Smooth muscle cell (in vitro differentiated cells): ENCODE results near the gene TIRAP. TPM values are rescaled to one million over a fixed set of nuclear protein-coding genes. Genes with fewer than 3 reads are reported as not detected.
A peak's percentile ranks its signal among the peaks of the same experiment; 100 is the strongest.

Source experiments
- DNase-seq: peaks from one replicate; lab custom pipeline; 2025; ENCODE audit not compliant: unreplicated experiment; lab: John Stamatoyannopoulos, UW
- H2AFZ ChIP-seq: fragments of 200-600 bp; sonication (generic); 2 replicates; pipeline ENCODE4 v1.6.0; 2016; ENCODE audit warnings: antibody characterized with exemption, low read depth, mild to moderate bottlenecking
- H3F3A ChIP-seq: fragments of 200-600 bp; sonication (generic); 2 replicates; pipeline ENCODE4 v1.6.0; 2017; ENCODE audit warnings: antibody characterized with exemption, low read depth
- H3K27ac ChIP-seq: fragments of 200-600 bp; sonication (generic); 2 replicates; pipeline ENCODE4 v1.5.1; 2016; ENCODE audit warnings: low read depth, mild to moderate bottlenecking
- H3K27me3 ChIP-seq: fragments of 200-600 bp; sonication (generic); 2 replicates; pipeline ENCODE4 v1.6.1; 2016; ENCODE audit warnings: low read depth, mild to moderate bottlenecking
- H3K36me3 ChIP-seq: fragments of 200-600 bp; sonication (generic); 2 replicates; pipeline ENCODE4 v1.5.1; 2016; ENCODE audit warnings: low read depth
- H3K4me1 ChIP-seq: fragments of 200-600 bp; sonication (generic); 2 replicates; pipeline ENCODE4 v1.5.1; 2016; ENCODE audit warnings: low read depth
- H3K4me2 ChIP-seq: fragments of 200-600 bp; sonication (generic); 2 replicates; pipeline ENCODE4 v1.6.0; 2016; ENCODE audit warnings: mild to moderate bottlenecking
- H3K4me3 ChIP-seq: fragments of 200-600 bp; sonication (generic); 2 replicates; pipeline ENCODE4 v1.5.1; 2016; ENCODE audit warnings: mild to moderate bottlenecking
- H3K79me2 ChIP-seq: fragments of 200-600 bp; sonication (generic); 2 replicates; pipeline ENCODE4 v1.6.0; 2016; ENCODE audit warnings: low read depth, mild to moderate bottlenecking
- H3K9ac ChIP-seq: fragments of 200-600 bp; sonication (generic); 2 replicates; pipeline ENCODE4 v1.6.0; 2016; ENCODE audit warnings: low read depth
- H3K9me3 ChIP-seq: fragments of 200-600 bp; sonication (generic); replicated peaks from 2 replicates; pipeline ENCODE4 v1.5.1; 2016; ENCODE audit warnings: low read depth
- H4K20me1 ChIP-seq: fragments of 200-600 bp; sonication (generic); 2 replicates; pipeline ENCODE4 v1.6.0; 2016; ENCODE audit warnings: low read depth
- WGBS: methylation state at CpG from one replicate; pipeline ENCODE4 v1.1.7; 2016; ENCODE audit warnings: low lambda C conversion rate; 5-methylcytosine and 5-hydroxymethylcytosine counted together
- polyA plus RNA-seq: library from polyadenylated mRNA; unstranded; fragments of >200 nt; fragmentation: Nextera tagmentation; extraction: Ambion mirVana; gene quantifications from 2 replicates; pipeline ENCODE4 v1.2.1, GENCODE V29; 2016
- total RNA-seq: library from RNA; depleted of rRNA; stranded (reverse); fragments of >200 nt; gene quantifications from 2 replicates; pipeline ENCODE4 v1.2.3, GENCODE V29; 2014
- TF ChIP-seq, protein P1 (sequence below): fragments of 200-600 bp; sonication (generic); IDR thresholded peaks from 2 replicates; pipeline ENCODE4 v1.5.1; 2017; ENCODE audit warnings: borderline replicate concordance, mild to moderate bottlenecking, antibody characterized with exemption; ENCODE audit not compliant: insufficient read depth, poor library complexity, severe bottlenecking

TIRAP gene
- total and polyA plus RNA-seq, 2 experiments from 2014 or later: 2.9 to 3.7 TPM

DNA sequence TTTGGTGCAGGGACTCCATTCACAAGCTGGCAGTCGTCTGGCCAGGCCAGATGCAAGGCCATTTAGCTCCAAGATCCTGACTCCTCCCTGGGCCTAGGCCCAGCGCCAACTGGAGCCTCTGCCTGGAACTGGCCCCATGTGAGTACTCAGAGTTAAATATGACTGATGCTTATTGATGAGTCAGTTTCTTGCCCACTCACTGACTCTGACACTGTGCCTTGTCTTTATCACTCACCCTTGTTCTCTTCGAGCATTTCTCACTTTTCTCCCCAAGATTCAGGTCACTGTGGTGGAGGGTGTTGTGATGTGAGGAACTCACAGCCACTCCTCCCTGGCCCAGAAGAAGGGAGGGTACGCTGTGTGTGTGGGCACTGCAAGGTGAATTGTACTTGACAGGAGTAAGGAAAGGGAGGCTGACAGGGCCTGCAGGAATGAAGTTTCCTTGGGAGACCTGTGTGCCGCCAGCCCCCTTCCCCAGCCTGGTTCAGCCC is 49.4 kb downstream of the TIRAP start:
- TF ChIP-seq, protein P1, sequence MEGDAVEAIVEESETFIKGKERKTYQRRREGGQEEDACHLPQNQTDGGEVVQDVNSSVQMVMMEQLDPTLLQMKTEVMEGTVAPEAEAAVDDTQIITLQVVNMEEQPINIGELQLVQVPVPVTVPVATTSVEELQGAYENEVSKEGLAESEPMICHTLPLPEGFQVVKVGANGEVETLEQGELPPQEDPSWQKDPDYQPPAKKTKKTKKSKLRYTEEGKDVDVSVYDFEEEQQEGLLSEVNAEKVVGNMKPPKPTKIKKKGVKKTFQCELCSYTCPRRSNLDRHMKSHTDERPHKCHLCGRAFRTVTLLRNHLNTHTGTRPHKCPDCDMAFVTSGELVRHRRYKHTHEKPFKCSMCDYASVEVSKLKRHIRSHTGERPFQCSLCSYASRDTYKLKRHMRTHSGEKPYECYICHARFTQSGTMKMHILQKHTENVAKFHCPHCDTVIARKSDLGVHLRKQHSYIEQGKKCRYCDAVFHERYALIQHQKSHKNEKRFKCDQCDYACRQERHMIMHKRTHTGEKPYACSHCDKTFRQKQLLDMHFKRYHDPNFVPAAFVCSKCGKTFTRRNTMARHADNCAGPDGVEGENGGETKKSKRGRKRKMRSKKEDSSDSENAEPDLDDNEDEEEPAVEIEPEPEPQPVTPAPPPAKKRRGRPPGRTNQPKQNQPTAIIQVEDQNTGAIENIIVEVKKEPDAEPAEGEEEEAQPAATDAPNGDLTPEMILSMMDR: no peak
- Histone ChIP-seq H3K4me1 (peaks cover 12% of the 10 kb centered on the region), H4K20me1 (no peaks in the 10 kb centered on the region), H3K9ac (peak overlapping the region; percentile 20), H3K27ac (peak overlapping the region; percentile 92), H3K4me2 (peak overlapping the region; percentile 32), H2AFZ (no peak overlapping the region), H3K27me3 (no peaks in the 10 kb centered on the region), H3K4me3 (no peak overlapping the region), H3K79me2 (no peaks in the 10 kb centered on the region), H3F3A (peaks cover 27% of the 10 kb centered on the region), H3K36me3 (no peaks in the 10 kb centered on the region), H3K9me3 (no peaks in the 10 kb centered on the region)
- WGBS: 36% methylated on average over 5 of the region's 5 CpGs
- DNase-seq: no peak

DNA sequence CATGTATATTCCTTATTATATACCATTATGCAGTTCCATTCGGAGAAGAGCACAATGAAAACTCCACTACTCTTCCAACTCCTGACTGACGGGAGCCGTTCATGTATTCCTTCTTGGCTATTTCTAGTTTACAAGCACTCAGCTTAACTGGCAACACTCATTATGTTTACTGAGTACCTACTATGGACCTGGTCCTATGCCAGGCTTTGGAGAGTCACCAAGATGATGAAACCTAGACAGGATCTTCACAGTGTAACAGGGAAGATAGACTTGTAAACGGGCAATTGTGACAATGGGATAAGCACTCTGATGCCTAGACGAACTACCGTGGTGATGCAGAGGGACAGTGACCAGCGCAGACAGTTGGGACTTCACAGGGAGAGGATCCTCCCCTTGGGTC is 50.2 kb downstream of the TIRAP start:
- DNase-seq: no peak
- H3K9me3 ChIP-seq: no peaks in the 10 kb centered on the region
- no peaks in the 10 kb centered on the region for H3K27me3 ChIP-seq
- peak overlapping the region; percentile 92 for H3K27ac ChIP-seq
- WGBS: 81% methylated on average over 7 of the region's 7 CpGs
- H3K4me1 ChIP-seq: peaks cover 13% of the 10 kb centered on the region
- H3K9ac ChIP-seq: no peak overlapping the region
- TF ChIP-seq, protein P1: no peak
- peaks cover 27% of the 10 kb centered on the region for H3F3A ChIP-seq
- H3K36me3 ChIP-seq: no peaks in the 10 kb centered on the region
- no peak overlapping the region for H2AFZ ChIP-seq
- no peak overlapping the region for H3K4me3 ChIP-seq
- H3K4me2 ChIP-seq: no peak overlapping the region
- H4K20me1 ChIP-seq: no peaks in the 10 kb centered on the region
- no peaks in the 10 kb centered on the region for H3K79me2 ChIP-seq

DNA sequence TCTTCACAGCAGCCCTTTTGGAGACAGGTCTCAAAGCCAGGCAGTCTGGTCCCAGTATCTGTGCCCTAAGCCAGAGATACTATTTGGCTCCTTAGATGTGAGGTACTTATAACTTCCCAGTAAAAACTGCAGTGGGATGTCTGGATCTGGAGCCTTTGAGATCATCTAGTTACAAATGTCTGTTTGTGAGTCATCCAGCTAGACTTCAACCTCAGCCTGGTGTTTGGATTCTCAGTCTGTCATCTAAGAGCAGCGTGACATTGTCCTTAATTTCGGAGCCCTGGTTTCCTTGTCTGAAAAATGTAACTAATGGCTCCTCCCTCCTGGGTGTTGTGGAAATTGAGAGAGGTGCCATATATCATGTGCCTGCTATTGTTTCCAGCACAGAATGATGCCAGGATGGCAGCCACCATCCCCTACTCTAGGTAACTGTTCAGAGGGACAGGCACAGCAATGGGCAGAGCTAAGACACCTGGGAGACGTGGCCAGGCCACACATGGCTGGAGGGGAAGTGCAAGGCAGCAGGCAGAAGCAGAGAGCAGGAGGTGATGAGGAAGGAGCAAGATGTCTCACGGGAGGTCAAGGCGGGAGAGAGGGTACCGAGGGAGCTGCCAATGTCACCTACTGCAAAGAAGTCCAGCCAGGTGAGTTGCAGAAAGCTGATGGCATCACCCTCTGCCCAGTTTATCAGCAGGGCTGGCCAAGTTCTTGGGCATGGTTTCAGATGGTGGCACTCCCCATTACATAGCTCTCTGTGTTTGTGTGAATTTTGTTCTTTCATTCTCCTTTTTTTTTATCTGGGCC is 52.0 kb downstream of the TIRAP start:
- Histone ChIP-seq H3K9me3 (no peaks in the 10 kb centered on the region), H3K4me1 (peaks cover 17% of the 10 kb centered on the region), H4K20me1 (no peaks in the 10 kb centered on the region), H3F3A (peaks cover 27% of the 10 kb centered on the region), H3K9ac (no peak overlapping the region), H3K4me3 (no peak overlapping the region), H2AFZ (no peak overlapping the region), H3K36me3 (no peaks in the 10 kb centered on the region), H3K27ac (peak overlapping the region; percentile 92), H3K27me3 (no peaks in the 10 kb centered on the region), H3K4me2 (peak overlapping the region; percentile 45), H3K79me2 (no peaks in the 10 kb centered on the region)
- no peak for DNase-seq
- TF ChIP-seq, protein P1: no peak
- WGBS: 53% methylated on average over 6 of the region's 6 CpGs

DNA sequence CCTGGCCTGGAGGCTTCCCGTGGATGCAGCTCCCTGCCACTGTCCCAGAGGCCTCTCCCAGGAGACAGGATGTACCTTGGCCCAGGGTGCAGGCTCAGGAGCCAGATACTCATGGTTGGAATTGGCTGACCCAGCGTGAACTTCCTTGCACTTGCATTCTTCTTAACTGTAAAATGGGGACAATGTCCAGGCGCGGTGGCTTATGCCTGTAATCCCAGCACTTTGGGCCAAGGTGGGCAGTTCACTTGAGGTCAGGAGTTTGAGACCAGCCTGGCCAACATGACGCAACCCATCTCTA is 52.5 kb downstream of the TIRAP start:
- Histone ChIP-seq H3K79me2 (no peaks in the 10 kb centered on the region), H3F3A (peaks cover 27% of the 10 kb centered on the region), H3K27ac (peak overlapping the region; percentile 92), H3K36me3 (no peaks in the 10 kb centered on the region), H3K27me3 (no peaks in the 10 kb centered on the region), H3K4me1 (peaks cover 22% of the 10 kb centered on the region), H4K20me1 (no peaks in the 10 kb centered on the region), H3K9ac (no peak overlapping the region), H2AFZ (no peak overlapping the region), H3K4me2 (peak overlapping the region; percentile 45), H3K4me3 (no peak overlapping the region), H3K9me3 (no peaks in the 10 kb centered on the region)
- DNase-seq: no peak
- WGBS: 88% methylated on average over 5 of the region's 5 CpGs
- TF ChIP-seq, protein P1: no peak
